HepG2 (cell line): ENCODE measurements around the gene HS6ST2. TPM values are rescaled to one million over a fixed set of nuclear protein-coding genes. Genes with fewer than 3 reads are reported as not detected.

ENCODE experiments used
- ATAC-seq: fragments of 200-7000 bp; cut with Tn5 transposase; 3 replicates; pipeline ENCODE4 v1.9.1; 2020; ENCODE audit warnings: mild to moderate bottlenecking, moderate library complexity
- BruUV-seq: library from RNA; stranded (reverse); fragments of 400-500 nt; replicated peaks from 2 replicates; lab custom pipeline; 2021; lab: Mats Ljungman, UMichigan
- CTCF ChIA-PET: fragments of 300-600 bp; formaldehyde crosslinking; extraction: SDS; loops from one replicate; lab custom pipeline; 2021; ENCODE audit warnings: low total read pairs, inconsistent platforms, low intra/inter-chr PET ratio; lab: Yijun Ruan, JAX
- POLR2A ChIA-PET: fragments of 350-600 bp; sonication (Branson Sonifier 250); formaldehyde crosslinking; loops from one replicate; lab custom pipeline; 2020; ENCODE audit warnings: antibody characterized with exemption, inconsistent platforms; lab: Yijun Ruan, JAX
- DNase-seq: peaks from one replicate; pipeline ENCODE4 v3.0.0-alpha.2; 2015; ENCODE audit warnings: low spot score
- FAIRE-seq: peaks from 3 replicates; lab custom pipeline; 2011; peaks lifted over from hg19 to GRCh38; lab: Jason Lieb, UNC
- H2AFZ ChIP-seq: one replicate; pipeline ENCODE4 v1.6.1; 2011; ENCODE audit warnings: low read length, inconsistent platforms
- H3K27ac ChIP-seq: fragments of 300-600 bp; 3 replicates; pipeline ENCODE4 v1.8.0; 2011; ENCODE audit warnings: mixed run types, mild to moderate bottlenecking, mixed read lengths, low read length, inconsistent platforms; ENCODE audit not compliant: insufficient read depth; ENCODE audit errors: extremely low read length
- H3K27me3 ChIP-seq, 2 experiments: fragments of 200-600 bp in 1 of 2; 2 replicates in 1 of 2; 3 replicates in 1 of 2; pipeline versions ENCODE4 v1.6.0 to v1.8.0; 2011; ENCODE audit warnings: low read length in 2 of 2, mild to moderate bottlenecking in 2 of 2, moderate library complexity in 2 of 2, inconsistent platforms in 1 of 2; ENCODE audit not compliant: insufficient read depth in 2 of 2, control insufficient read depth in 1 of 2
- H3K36me3 ChIP-seq, 2 experiments: fragments of 200-600 bp in 1 of 2; replicated peaks in 1 of 2; 2 replicates in 1 of 2; 3 replicates in 1 of 2; pipeline versions ENCODE4 v1.5.1 to v1.8.0; 2011; ENCODE audit warnings: low read length in 2 of 2, inconsistent platforms in 1 of 2; ENCODE audit not compliant: insufficient read depth in 2 of 2, control insufficient read depth in 1 of 2
- H3K4me1 ChIP-seq: 2 replicates; pipeline ENCODE4 v1.5.1; 2012; ENCODE audit warnings: low read length, inconsistent platforms; ENCODE audit not compliant: insufficient read depth
- H3K4me2 ChIP-seq: 2 replicates; pipeline ENCODE4 v1.6.0; 2011; ENCODE audit warnings: low read depth, low read length, inconsistent platforms
- H3K4me3 ChIP-seq, 3 experiments: fragments of 200-600 bp in 1 of 3; sonication (generic), shearing (Covaris generic) in 1 of 3; replicated peaks in 1 of 3; 2 replicates each; pipeline ENCODE4 v1.5.1; 2011 to 2016; ENCODE audit warnings: low read length in 3 of 3, inconsistent platforms in 2 of 3, low read depth in 2 of 3, mild to moderate bottlenecking in 2 of 3, control low read depth in 1 of 3, mixed read lengths in 1 of 3; ENCODE audit not compliant: insufficient read depth in 1 of 3
- H3K79me2 ChIP-seq: one replicate; pipeline ENCODE4 v1.6.1; 2011; ENCODE audit warnings: low read length, inconsistent platforms; ENCODE audit not compliant: insufficient read depth
- H3K9ac ChIP-seq: 2 replicates; pipeline ENCODE4 v1.6.0; 2011; ENCODE audit warnings: mild to moderate bottlenecking, low read depth, low read length, inconsistent platforms; ENCODE audit not compliant: insufficient read depth
- H3K9me3 ChIP-seq: 2 replicates; pipeline ENCODE4 v1.5.1; 2012; ENCODE audit warnings: mild to moderate bottlenecking, low read length
- H4K20me1 ChIP-seq: 2 replicates; pipeline ENCODE4 v1.6.0; 2011; ENCODE audit warnings: inconsistent platforms, mild to moderate bottlenecking, low read length, moderate library complexity; ENCODE audit not compliant: insufficient read depth
- AGO2 ChIP-seq: fragments of 200-400 bp; formaldehyde crosslinking; optimal IDR thresholded peaks from 2 replicates; pipeline ENCODE3; 2017; ENCODE audit warnings: mild to moderate bottlenecking, low read depth, low read length, moderate library complexity
- HHEX ChIP-seq: IDR thresholded peaks from 2 replicates; pipeline ENCODE4 v1.6.1; 2016; ENCODE audit warnings: control low read depth
- KLF11 ChIP-seq: IDR thresholded peaks from 2 replicates; pipeline ENCODE4 v1.6.1; 2016; ENCODE audit warnings: missing compliant biosample characterization
- NCOA1 ChIP-seq: sonication (generic); formaldehyde crosslinking; IDR thresholded peaks from 2 replicates; pipeline ENCODE4 v1.9.0; 2021; ENCODE audit warnings: missing genetic modification reagents
- PLRG1 ChIP-seq: fragments of 450-650 bp; conservative IDR thresholded peaks from 2 replicates; pipeline ENCODE4 v1.6.1; 2016
- SIN3B ChIP-seq: fragments of 150-350 bp; IDR thresholded peaks from 2 replicates; pipeline ENCODE4 v1.6.1; 2014; ENCODE audit warnings: low read length
- YEATS2 ChIP-seq: sonication (generic); formaldehyde crosslinking; IDR thresholded peaks from 2 replicates; pipeline ENCODE4 v1.4.0; 2020; ENCODE audit warnings: missing genetic modification reagents, borderline replicate concordance
- ZBTB42 ChIP-seq: sonication (generic); formaldehyde crosslinking; IDR thresholded peaks from 2 replicates; pipeline ENCODE4 v1.5.0; 2020; ENCODE audit warnings: mild to moderate bottlenecking, missing genetic modification reagents
- ZBTB7B ChIP-seq: sonication (generic); formaldehyde crosslinking; IDR thresholded peaks from 2 replicates; pipeline ENCODE4 v1.4.0; 2020; ENCODE audit warnings: missing genetic modification reagents
- ZNF619 ChIP-seq: sonication (generic); formaldehyde crosslinking; IDR thresholded peaks from 2 replicates; pipeline ENCODE4 v1.4.0; 2020; ENCODE audit warnings: mild to moderate bottlenecking, missing genetic modification reagents
- ZNF747 ChIP-seq: sonication (generic); formaldehyde crosslinking; IDR thresholded peaks from 2 replicates; pipeline ENCODE4 v1.8.1; 2023; ENCODE audit warnings: missing genetic modification reagents, mild to moderate bottlenecking, borderline replicate concordance
- ZNF777 ChIP-seq: sonication (generic); formaldehyde crosslinking; IDR thresholded peaks from 2 replicates; pipeline ENCODE4 v1.4.0; 2020; ENCODE audit warnings: missing genetic modification reagents
- ZSCAN31 ChIP-seq: sonication (generic); formaldehyde crosslinking; IDR thresholded peaks from 2 replicates; pipeline ENCODE4 v1.5.0; 2020; ENCODE audit warnings: low read depth, mild to moderate bottlenecking, missing genetic modification reagents
- WGBS: methylation state at CpG from one replicate; pipeline ENCODE4 v1.1.6; 2017; ENCODE audit warnings: low lambda C conversion rate; 5-methylcytosine and 5-hydroxymethylcytosine counted together
- in situ Hi-C: cut with HindIII; loops from 2 replicates; pipeline ENCODE4 v1.10.0; 2017; ENCODE audit warnings: low pct_unique_long_range_greater_than_20kb; ENCODE audit not compliant: extremely low pct_ligation_motif_present
- intact Hi-C: fragments of 100-400 bp; cut with micrococcal nuclease; formaldehyde crosslinking; loops from one replicate; pipeline ENCODE4 v1.10.0; 2022; ENCODE audit not compliant: unreplicated experiment
- polyA plus RNA-seq, 8 experiments: library from polyadenylated mRNA; depleted of rRNA in 3 of 8; stranded (reverse) in 7 of 8; unstranded in 1 of 8; fragments of >200 nt; fragmentation: Illumina TruSeq in 4 of 8; extraction: Trizol in 4 of 8; gene quantifications; 2 replicates each; pipeline versions ENCODE4 v1.2.1 to v1.2.3, GENCODE V29; 2011 to 2016; ENCODE audit warnings: low read depth in 4 of 8, missing spikeins in 1 of 8, mixed read lengths in 1 of 8; ENCODE audit not compliant: insufficient read depth in 1 of 8
- total RNA-seq, 5 experiments: library from RNA; depleted of rRNA; stranded (reverse); fragments of >200 nt; fragmentation: Illumina TruSeq; extraction: Trizol; gene quantifications; 2 replicates each; pipeline ENCODE4 v1.2.3, GENCODE V29; 2016; ENCODE audit warnings: low read depth in 1 of 5
- TF ChIP-seq, protein P1 (sequence below): sonication (generic); formaldehyde crosslinking; IDR thresholded peaks from 2 replicates; pipeline ENCODE4 v1.5.0; 2020; ENCODE audit warnings: missing genetic modification reagents
- TF ChIP-seq, protein P2 (sequence below): sonication (generic); formaldehyde crosslinking; IDR thresholded peaks from 2 replicates; pipeline ENCODE4 v1.5.0; 2020; ENCODE audit warnings: missing genetic modification reagents, mild to moderate bottlenecking, borderline replicate concordance
- TF ChIP-seq, protein P3 (sequence below): sonication (generic); formaldehyde crosslinking; IDR thresholded peaks from 2 replicates; pipeline ENCODE4 v1.9.0; 2021; ENCODE audit warnings: missing genetic modification reagents, borderline replicate concordance

The HS6ST2 gene
- total and polyA plus RNA-seq, 2 of the 13 experiments (the other 11 are each of a cell fraction or from before 2014, with no cell fraction given) = 0.05 TPM; not detected in 1

DNA sequence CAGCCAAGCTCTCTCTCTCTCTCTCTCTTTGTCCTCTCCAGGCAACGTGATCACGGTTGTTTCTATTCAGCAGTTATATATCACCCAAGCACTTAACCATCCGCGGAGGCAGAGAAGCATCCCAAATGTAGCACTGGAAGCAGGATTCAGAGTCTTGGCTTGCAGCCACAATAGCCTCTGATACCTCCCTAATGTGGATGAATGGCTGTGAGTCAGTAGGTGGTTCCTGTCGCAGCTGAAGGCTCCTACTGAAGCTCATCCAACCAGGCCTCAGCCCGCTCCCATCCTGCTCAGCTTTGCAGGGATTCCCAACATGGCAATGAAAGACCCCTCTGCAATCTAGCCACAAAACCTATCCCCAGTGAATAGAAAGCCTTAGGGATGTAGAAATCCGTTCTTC is 5.1 kb downstream of the HS6ST2 start:
- in situ Hi-C loops (no loop called here), intact Hi-C loops (no loop called here)
- FAIRE-seq (no peak), ATAC-seq (no peak), DNase-seq (no peak)
- WGBS = 36% methylated on average over 5 of the region's 7 CpGs
- Histone ChIP-seq H3K9me3 (no peaks in the 10 kb centered on the region), H3K4me3 (no peak overlapping the region), H3K79me2 (no peaks in the 10 kb centered on the region), H3K27me3 (no peaks in the 10 kb centered on the region; a peak in 1 of 5 replicates), H3K9ac (no peak overlapping the region), H3K27ac (no peak overlapping the region), H3K4me1 (no peaks in the 10 kb centered on the region), H2AFZ (no peak overlapping the region), H3K4me2 (no peak overlapping the region), H3K36me3 (no peaks in the 10 kb centered on the region), H4K20me1 (no peaks in the 10 kb centered on the region)
- TF ChIP-seq ZSCAN31 (CRISPR knock-in tag) (no peak), HHEX (CRISPR knock-in tag) (no peak), ZNF619 (no peak), ZNF777 (CRISPR knock-in tag) (no peak), ZBTB7B (CRISPR knock-in tag) (no peak), AGO2 (no peak), ZNF747 (CRISPR knock-in tag) (no peak), YEATS2 (CRISPR knock-in tag) (no peak), ZBTB42 (CRISPR knock-in tag) (no peak), KLF11 (CRISPR knock-in tag) (no peak)
- no TSS peak for BruUV-seq
- POLR2A ChIA-PET = no interaction called here
- CTCF ChIA-PET = no interaction called here

DNA sequence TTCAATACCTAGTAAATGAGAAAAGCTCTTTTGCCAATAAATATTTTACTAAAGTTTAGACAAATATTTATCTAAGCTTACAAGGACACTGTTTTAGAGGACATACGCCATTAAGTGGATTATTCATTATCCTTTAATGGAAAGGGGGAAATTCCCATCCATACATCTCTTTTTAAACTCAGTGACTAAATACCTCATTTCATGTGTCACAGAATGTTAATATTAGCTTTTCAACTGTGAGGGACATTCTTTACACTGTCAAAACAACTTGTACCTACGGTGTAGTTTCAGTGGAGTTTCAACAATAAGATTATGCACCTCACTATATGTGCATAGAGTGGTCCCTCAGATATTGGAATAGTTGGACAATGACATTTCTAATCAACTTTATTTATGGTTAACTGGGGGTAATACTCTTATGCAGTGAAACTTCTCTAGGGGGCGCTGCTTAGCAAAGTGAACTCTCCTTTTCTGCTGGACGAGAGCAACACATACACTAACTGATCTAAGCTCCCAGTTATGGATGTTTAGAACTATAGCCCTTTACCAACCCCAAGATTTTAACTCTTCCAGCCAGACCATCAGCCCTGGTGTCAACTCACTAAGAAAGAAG is 9.7 kb downstream of the HS6ST2 start:
- TF ChIP-seq, protein P1, sequence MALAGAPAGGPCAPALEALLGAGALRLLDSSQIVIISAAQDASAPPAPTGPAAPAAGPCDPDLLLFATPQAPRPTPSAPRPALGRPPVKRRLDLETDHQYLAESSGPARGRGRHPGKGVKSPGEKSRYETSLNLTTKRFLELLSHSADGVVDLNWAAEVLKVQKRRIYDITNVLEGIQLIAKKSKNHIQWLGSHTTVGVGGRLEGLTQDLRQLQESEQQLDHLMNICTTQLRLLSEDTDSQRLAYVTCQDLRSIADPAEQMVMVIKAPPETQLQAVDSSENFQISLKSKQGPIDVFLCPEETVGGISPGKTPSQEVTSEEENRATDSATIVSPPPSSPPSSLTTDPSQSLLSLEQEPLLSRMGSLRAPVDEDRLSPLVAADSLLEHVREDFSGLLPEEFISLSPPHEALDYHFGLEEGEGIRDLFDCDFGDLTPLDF = no peak
- TF ChIP-seq ZSCAN31 (CRISPR knock-in tag) (no peak), NCOA1 (no peak), SIN3B (no peak), PLRG1 (no peak)
- TF ChIP-seq, protein P2, sequence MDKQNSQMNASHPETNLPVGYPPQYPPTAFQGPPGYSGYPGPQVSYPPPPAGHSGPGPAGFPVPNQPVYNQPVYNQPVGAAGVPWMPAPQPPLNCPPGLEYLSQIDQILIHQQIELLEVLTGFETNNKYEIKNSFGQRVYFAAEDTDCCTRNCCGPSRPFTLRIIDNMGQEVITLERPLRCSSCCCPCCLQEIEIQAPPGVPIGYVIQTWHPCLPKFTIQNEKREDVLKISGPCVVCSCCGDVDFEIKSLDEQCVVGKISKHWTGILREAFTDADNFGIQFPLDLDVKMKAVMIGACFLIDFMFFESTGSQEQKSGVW (CRISPR knock-in tag) = no peak
- TF ChIP-seq, protein P3, sequence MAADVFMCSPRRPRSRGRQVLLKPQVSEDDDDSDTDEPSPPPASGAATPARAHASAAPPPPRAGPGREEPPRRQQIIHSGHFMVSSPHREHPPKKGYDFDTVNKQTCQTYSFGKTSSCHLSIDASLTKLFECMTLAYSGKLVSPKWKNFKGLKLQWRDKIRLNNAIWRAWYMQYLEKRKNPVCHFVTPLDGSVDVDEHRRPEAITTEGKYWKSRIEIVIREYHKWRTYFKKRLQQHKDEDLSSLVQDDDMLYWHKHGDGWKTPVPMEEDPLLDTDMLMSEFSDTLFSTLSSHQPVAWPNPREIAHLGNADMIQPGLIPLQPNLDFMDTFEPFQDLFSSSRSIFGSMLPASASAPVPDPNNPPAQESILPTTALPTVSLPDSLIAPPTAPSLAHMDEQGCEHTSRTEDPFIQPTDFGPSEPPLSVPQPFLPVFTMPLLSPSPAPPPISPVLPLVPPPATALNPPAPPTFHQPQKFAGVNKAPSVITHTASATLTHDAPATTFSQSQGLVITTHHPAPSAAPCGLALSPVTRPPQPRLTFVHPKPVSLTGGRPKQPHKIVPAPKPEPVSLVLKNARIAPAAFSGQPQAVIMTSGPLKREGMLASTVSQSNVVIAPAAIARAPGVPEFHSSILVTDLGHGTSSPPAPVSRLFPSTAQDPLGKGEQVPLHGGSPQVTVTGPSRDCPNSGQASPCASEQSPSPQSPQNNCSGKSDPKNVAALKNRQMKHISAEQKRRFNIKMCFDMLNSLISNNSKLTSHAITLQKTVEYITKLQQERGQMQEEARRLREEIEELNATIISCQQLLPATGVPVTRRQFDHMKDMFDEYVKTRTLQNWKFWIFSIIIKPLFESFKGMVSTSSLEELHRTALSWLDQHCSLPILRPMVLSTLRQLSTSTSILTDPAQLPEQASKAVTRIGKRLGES (CRISPR knock-in tag) = no peak
- no peaks in the 10 kb centered on the region for H3K79me2 ChIP-seq
- no peaks in the 10 kb centered on the region for H4K20me1 ChIP-seq
- POLR2A ChIA-PET = no interaction called here
- FAIRE-seq = no peak
- in situ Hi-C loops (no loop called here), intact Hi-C loops (no loop called here)
- no peak overlapping the region for H3K4me2 ChIP-seq
- no peaks in the 10 kb centered on the region for H3K36me3 ChIP-seq
- no peak overlapping the region for H3K9ac ChIP-seq
- no TSS peak for BruUV-seq
- ATAC-seq = no peak
- CTCF ChIA-PET = no interaction called here
- DNase-seq = no peak
- 0% methylated on average over 2 of the region's 4 CpGs for WGBS
- no peaks in the 10 kb centered on the region for H3K4me1 ChIP-seq
- H3K9me3 ChIP-seq = no peaks in the 10 kb centered on the region
- H3K4me3 ChIP-seq = no peak overlapping the region
- H3K27ac ChIP-seq = no peak overlapping the region
- no peaks in the 10 kb centered on the region for H3K27me3 ChIP-seq
- no peak overlapping the region for H2AFZ ChIP-seq
